GM18502 (cell line): ENCODE measurements around the gene DGUOK.

Experiments
- ATAC-seq: cut with Tn5 transposase; IDR thresholded peaks from one replicate; pipeline ENCODE4 v1.9.1; 2021; ENCODE audit warnings: mild to moderate bottlenecking; ENCODE audit not compliant: unreplicated experiment, poor library complexity

DGUOK gene

GRCh38 chr2:73975731-73976130 is 49.1 kb downstream of the DGUOK start:
- ATAC-seq = no peak

- ATAC-seq = no peak
These were observed 50.1 kb downstream of the DGUOK start for GRCh38 chr2:73976803-73977202.

GRCh38 chr2:73977466-73977865 is 50.8 kb downstream of the DGUOK start:
- ATAC-seq = no peak

GRCh38 chr2:73979021-73979420 is 52.3 kb downstream of the DGUOK start:
- ATAC-seq = peak; percentile 47

- ATAC-seq = no peak
These were observed 53.0 kb downstream of the DGUOK start for GRCh38 chr2:73979686-73980085.

- no peak for ATAC-seq
These were observed 53.9 kb downstream of the DGUOK start for GRCh38 chr2:73980566-73980965.

- ATAC-seq = peak; percentile 40
These were observed 54.7 kb downstream of the DGUOK start for GRCh38 chr2:73981081-73982001.

- no peak for ATAC-seq
These were observed 55.5 kb downstream of the DGUOK start for GRCh38 chr2:73982140-73982617.

- no peak for ATAC-seq
These were observed 56.9 kb downstream of the DGUOK start for GRCh38 chr2:73983322-73984202.

- peak; percentile 51 for ATAC-seq
These were observed 57.7 kb downstream of the DGUOK start, which contains the start of gene TET3 for GRCh38 chr2:73984203-73984921. TSS of gene TET3 (plus strand) at chr2:73984910. CDS start at chr2:73986404, 1,494 bp downstream.

- ATAC-seq = peak; percentile 20
These were observed 58.2 kb downstream of the DGUOK start for GRCh38 chr2:73984922-73985307.

GRCh38 chr2:73985308-73986084 is 58.8 kb downstream of the DGUOK start:
- ATAC-seq = peak; percentile 24

- no peak for ATAC-seq
These were observed 59.5 kb downstream of the DGUOK start for GRCh38 chr2:73986085-73986681.

- ATAC-seq = no peak
These were observed 60.6 kb downstream of the DGUOK start for GRCh38 chr2:73987109-73987947.

GRCh38 chr2:73987948-73988700 is 61.4 kb downstream of the DGUOK start:
- ATAC-seq = no peak

GRCh38 chr2:73989972-73990371 is 63.3 kb downstream of the DGUOK start:
- ATAC-seq = no peak

- ATAC-seq = no peak
These were observed 63.9 kb downstream of the DGUOK start for GRCh38 chr2:73990531-73990930.

GRCh38 chr2:73992036-73992435 is 65.4 kb downstream of the DGUOK start:
- ATAC-seq = no peak
